Stimulated activated CD4-positive, alpha-beta T cell treated with anti-CD3 and anti-CD28 coated beads, TNF-alpha, amount 100 ng/mL, for 1 hour (primary cell): Measurements from ENCODE around the gene WDR43.

Experiments used
- DNase-seq, 3 donors: peaks; one replicate each; pipeline ENCODE4 v3.0.0-alpha.2; 2020; ENCODE audit warnings: low read depth in 3 of 3, low spot score in 1 of 3

Gene WDR43, protein sequence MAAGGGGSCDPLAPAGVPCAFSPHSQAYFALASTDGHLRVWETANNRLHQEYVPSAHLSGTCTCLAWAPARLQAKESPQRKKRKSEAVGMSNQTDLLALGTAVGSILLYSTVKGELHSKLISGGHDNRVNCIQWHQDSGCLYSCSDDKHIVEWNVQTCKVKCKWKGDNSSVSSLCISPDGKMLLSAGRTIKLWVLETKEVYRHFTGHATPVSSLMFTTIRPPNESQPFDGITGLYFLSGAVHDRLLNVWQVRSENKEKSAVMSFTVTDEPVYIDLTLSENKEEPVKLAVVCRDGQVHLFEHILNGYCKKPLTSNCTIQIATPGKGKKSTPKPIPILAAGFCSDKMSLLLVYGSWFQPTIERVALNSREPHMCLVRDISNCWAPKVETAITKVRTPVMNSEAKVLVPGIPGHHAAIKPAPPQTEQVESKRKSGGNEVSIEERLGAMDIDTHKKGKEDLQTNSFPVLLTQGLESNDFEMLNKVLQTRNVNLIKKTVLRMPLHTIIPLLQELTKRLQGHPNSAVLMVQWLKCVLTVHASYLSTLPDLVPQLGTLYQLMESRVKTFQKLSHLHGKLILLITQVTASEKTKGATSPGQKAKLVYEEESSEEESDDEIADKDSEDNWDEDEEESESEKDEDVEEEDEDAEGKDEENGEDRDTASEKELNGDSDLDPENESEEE

DNA sequence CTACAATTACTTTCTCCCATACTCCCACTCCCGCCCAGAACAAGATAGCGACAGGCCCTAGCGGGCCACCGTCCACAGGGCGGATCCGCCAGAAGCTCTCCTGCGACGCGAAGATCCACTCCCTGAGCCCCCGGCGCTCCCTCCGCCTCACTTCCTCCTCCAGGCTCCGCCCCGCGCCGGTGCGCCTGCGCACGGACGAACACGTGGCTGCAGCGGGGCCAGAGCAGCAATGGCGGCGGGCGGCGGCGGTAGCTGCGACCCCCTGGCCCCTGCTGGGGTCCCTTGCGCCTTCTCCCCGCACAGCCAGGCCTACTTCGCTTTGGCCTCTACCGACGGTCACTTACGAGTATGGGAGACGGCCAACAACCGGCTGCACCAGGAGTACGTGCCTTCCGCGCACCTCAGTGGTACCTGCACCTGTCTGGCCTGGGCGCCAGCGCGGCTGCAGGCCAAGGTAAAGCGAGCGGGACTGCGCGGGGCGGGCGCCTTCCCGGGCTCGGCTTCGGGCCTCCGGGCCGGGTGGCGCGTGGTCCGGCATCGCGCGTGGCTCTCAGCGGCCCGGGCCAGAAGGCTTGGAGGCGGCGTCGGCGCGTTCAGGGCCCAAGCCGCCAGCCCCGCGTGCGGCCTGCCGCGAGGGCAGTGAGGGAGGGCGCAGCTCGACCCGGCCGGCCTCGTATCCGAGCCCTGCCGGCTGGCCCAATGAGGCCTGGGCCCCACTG is at the start of gene WDR43:
WDR43 (plus strand) TSS at position 198 of the 719 bp plus-strand sequence; CDS start at position 230, 32 bp downstream.
- peak; percentile 95 to 97 (median 95) for DNase-seq

DNA sequence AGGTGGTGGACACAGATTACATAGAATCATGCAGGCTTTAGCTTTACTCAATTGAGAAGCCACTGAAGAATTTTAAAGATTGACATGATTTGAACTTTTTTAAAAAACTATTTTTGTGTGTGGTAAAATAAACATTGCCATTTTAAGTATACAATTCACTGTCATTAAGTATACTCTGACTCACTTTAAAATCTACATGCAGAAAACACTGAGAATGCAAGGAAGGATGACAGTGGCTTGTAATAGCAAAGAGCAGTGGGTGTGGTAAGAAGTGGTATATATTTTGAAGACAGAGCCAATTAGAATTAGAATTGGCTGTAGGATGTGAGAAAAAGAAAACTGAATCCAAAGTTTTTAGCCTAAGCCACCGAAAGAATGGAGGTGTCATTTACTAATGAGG is 39.3 kb upstream of the WDR43 start:
- no peak for DNase-seq

DNA sequence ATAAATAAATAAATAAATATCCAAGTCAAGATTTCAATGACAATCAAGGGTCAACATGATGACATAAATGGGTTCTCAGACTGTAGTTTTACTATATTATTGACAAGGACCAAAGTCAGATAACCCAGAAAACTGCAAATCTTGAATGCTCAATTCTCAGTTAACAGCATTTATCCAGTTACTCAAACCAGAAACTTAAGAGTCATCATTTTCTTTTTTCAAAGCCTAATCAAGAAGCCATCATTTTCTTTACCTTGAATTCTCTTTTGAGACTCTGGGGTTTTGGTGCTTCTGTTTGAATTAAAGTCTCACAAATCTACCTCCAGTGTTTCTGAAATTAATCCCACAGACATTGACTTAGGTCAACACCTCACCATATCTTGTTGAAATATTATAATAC is 38.5 kb upstream of the WDR43 start:
- DNase-seq: no peak

DNA sequence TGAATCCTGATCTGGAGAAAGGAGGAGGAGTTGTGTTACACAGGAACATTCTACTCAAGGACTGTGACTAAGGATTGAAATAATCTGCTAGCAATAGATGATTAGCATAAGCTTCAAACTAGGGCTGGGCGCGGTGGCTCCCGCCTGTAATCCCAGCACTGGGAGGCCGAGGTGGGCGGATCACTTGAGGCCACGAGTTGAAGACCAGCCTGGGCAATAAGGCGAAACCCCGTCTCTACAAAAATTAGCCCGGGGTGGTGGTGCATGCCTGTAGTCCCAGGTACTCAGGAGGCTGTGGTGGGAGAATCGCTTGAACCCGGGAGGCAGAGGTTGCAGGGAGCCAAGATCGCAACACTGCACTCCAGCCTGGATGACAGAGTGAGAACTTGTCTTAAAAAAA is 25.9 kb upstream of the WDR43 start:
- DNase-seq: no peak

DNA sequence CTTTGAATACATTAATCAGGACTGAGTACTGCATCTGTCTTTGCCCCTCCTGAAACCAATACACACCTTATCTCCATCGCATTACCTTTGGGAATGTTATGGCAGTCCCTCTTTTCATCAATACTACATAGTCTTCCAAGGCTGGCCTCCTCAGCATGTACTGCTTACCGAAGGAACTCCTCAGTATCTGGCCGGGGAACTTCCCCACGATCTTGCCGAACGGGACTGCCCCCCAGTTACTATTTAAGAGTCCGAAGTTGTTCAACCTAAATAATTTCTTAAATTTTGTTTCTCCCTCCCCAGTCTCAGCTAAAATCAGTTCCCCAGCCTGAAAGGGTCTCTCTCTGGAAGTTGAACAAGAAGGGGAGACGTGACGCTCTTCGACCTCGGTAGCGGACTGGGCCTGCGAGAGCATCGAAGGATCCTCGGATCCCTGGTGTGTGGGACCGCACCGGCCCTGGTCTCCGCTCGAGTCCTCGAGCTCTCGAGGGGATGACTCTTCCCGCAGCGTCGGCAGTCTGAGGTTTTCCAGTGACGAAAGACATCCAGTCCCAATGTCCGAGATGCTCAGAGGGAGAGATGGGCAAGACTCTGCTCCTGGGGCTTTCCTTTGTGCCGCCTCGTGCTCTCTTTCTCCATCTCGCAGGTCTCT is 24.8 kb upstream of the WDR43 start:
- DNase-seq: no peak

DNA sequence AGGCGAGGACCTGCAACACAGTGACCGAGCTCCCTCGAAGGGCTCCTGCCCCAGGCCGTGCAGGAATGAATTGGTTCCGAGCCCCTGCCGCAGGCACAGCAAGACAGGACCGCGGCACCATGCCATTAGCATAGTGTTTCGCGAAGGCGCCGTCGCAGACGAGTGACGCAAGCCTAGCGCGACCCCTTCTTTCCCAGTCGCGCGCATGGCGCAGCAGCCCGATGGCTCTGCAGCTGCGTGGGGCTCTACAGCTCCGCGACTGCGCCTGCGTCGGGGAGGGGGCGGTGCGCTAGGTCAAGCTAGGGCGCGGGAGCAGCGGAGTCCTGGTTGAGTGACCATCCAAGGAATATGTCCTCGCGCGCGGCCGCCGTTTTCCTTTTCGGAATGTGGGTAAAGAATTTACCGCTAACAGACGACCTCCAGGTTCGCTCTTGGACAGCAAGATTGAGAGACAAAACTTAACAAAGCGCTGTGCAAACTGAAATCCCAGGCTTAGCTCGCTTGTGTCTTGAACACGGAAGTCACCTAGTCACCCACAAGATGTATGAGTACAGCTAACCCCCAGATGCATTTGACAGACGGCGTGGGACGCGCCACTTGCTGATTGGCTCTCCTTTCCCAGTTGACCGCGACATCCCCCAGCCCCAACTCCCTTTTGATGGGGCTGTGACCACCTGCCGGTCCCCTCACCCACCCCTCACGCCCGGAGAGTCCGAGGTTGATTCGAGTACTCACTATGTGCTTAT is 24.1 kb upstream of the WDR43 start, which contains the start of gene TRMT61B:
TRMT61B (minus strand) TSS at position 164 of the 746 bp plus-strand sequence; CDS start at position 132, 32 bp downstream.
- DNase-seq: peak; percentile 86 to 96 (median 90)

DNA sequence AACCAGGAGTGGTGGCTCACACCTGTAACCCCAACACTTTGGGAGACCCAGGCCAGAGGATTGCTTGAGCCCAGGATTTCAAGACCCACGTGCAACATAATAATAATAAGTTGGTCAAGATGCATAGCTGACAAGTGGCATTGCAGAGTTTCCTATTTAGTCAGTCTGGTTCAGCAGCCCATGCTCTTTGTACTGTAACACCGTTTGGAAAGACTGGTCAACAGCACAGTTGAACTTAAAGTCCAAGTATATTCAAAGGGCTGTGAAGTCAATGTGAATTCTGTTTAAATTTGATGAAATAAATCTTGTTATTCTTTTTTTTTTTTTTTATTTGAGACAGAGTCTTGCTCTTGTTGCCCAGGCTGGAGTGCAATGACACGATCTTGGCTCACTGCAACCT is 22.8 kb upstream of the WDR43 start:
- DNase-seq: no peak

DNA sequence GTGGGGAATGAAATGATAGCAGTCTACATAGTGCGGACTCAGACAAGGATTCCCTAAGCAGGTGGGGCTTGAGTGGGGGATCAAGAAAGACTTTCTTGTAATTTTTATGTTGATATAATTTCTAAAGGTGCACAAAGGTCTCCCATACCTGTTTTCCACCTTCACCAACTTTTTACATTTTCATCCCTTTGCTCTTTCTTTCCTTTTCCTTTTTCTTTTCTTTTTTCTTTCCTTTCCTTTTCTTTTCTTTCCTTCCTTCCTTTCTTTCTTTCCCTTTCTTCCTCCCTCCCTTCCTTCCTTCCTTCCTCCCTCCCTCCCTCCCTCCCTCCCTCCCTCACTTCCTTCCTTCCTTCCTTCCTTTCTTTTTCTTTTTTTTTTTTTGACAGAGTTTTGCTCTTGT is 14.3 kb upstream of the WDR43 start:
- DNase-seq: no peak

DNA sequence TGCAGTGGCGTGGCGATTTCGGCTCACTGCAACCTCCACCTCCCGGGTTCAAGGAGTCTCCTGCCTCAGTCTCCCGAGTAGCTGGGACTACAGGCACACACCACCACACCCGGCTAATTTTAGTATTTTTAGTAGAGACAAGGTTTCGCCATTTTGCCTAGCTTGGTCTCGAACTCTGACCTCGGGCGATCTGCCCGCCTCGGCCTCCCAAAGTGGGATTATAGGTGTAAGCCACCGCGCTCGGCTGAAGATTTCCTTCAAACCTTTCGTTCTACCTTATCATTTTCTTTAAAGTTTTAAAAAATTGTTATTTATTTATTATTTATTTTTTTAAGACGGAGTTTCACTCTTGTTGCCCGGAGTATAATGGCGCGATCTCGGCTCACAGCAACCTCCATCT is 979 bp upstream of the WDR43 start:
- DNase-seq: no peak

DNA sequence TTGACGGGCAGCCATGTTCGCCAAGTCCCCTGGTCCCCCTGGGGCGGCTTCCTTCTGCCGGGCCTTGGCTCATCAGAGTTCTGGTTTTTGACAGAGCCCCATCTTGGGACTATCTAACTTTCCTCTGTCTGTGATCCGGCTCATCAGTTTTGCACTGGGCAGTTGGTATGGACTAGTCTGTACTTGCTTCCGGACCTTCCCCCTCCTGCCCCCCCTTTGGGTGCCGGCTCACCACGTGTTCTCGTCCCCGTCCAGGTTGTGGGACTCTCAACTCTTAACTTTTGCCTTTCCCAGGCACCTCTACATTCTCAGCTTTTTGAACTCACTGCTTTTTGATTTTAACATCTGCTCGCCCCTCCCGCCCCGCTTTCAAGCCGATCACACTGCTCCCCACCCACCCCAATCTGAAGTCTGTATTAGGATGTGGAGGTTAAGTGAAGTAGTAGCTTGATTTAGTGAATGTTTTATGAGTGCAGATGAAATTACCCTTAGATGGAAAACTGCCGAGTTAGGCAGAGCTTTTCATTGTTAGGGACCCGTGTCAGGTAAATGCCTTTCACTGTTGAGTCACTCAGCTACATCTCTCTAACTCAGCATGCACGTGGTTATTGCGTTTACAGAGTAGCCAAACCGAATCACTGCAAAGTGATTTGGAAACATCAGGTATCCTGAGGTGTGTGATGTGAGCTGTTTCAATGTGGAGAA is 874 bp downstream of the WDR43 start:
- DNase-seq: peak in 1 of 3 donors; percentile 34

DNA sequence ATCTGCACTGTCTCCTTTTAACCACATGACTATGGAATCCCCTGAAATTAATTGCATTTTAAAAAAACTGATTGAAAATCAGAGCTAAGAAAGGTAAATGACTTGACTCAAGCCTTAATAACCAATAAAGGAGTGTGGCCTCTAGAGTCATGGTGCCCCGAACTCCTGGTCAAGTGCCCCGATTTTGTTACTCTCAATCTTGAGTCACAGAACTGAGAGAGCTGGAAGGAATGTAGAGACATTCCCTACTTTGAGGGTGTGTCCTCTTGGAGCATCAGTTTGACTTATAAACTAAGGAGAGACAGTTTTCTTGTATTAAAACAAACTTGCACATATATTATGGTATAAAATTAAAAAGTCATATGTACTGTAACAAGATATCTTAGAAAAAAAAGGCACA is 2.4 kb downstream of the WDR43 start:
- no peak for DNase-seq

DNA sequence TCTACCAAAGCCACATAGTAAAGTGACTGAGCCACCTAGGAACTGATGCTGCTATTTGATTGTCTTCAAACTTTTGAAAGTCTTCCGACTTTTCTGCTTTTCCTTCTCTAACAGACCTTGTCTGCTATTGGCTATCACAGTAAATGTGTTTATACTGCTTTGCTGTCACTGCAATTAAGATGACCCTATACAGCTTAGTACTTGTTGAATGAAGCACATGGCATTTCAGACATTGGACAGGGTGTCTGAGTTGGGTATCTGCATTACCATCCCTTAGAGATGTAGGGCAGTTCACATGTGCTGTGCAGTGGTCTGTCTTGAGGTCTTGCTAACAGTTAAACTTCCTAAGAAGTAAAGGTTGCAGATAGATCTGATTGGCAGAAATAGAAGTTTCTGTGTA is 3.6 kb downstream of the WDR43 start:
- no peak for DNase-seq

DNA sequence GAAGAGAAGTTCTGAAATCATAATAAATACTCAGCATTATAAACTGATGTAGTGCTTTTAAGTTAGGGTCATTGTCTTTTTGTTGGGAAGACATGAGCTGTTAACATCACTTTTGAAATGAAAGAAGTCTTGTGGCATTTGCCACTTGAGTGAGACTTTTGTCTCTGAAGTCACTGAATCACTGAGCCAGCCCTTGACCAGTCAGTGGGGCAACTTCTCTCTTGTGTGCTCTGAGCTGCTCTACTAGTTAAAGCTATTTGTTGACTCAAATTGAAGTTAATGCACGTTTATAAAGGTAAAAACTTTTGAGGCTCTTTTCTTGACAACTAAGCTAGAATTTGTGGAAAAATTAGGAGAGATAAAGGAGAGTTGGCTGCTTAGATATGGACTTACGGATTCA is 6.7 kb downstream of the WDR43 start:
- DNase-seq: no peak

DNA sequence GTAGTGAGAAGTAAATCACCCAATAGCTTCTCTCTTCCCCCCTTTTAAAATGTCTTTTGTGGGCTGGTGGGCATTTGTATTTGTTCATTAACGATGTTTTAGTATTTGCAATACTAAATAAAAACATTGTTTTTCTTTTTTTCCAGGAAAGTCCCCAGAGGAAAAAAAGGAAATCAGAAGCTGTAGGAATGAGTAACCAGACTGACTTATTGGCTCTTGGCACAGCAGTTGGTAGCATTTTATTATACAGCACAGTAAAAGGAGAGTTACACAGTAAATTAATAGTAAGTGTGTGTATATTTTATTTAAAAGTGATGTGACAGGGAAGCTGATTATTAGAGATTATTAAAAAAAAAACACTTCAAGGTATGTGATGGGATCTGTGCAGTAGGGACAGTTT is 7.4 kb downstream of the WDR43 start:
- DNase-seq: no peak

DNA sequence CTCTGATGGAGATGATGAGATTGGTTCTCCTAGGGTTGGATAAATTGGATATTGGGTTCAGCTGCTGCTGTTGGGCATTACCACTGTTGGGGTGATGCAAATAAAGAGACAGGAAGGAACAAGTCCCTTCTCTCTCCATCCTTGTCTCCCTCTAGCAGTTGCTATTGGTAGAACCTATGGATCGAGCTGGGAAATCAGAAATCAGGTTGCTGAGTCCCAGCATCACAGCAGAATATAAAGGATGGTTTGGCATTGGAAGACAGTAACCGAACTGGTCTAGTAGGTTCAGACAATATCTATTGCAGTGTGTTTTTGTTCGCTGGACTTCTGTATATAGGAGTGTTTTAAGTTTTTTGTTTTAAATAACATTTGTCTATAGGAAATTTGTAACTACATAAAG is 8.1 kb downstream of the WDR43 start:
- DNase-seq: no peak

DNA sequence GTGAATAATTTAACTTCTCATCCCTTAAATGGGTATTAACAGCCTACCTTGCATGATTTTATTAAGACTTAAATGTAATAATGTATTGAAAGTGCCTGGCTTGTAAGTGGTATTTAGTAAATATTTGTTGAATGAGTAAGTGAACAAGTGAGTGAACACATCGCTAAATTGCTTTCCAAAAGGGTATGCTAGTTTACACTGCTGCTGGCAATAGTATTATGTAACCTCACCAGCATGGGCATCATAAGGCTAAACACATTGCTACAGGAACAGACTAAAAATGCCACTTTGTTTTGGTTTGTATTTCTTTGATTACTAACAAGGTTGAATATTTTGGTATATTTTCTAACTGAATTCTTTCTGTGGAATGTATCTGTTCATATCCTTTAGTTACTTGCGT is 9.8 kb downstream of the WDR43 start:
- no peak for DNase-seq

DNA sequence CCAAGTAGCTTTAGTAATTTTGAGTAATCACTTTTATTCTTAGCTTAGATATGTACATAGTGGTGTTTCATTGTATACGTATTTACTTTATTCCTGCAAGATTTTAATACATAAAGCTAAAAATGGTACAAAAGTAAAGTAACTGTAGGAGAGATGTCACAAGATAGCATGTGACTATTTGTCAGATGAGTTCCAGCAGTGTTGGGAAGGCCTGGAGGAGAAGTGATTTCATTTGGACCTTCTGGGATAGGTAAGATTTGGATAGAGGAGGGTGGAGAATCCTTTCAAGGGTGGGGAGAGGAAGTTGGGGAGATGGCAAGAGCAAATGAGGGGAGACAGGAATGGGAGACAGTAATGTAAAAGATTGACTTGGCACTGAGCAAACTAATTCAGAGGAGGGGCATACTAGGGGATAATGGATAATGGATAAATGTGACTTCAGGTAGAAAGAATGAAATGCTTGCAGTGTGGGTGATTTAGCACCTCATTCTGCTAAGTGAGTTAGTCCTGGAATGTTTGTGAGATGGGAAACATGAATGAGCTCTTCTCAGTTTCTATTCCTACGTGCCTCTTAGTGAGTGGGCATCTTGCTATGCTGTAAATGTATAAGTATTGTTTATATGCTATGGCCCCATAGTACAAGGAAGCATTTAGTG is 10.5 kb downstream of the WDR43 start:
- DNase-seq: no peak

DNA sequence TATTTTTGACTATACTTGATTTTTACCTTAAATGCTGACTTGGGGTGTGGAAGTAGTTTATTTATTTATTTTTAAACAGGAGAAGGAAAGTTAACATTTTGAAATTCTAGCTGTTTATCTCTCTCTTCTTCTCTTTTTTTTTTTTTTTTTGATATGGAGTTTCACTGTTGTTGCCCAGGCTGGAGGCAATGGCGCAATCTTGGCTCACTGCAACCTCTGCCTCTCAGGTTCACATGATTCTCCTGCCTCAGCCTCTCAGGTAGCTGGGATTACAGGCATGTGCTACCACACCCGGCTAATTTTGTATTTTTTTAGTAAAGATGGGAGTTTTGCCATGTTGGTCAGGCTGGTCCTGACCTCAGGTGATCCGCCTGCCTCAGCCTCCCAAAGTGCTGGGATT is 11.1 kb downstream of the WDR43 start:
- DNase-seq: no peak

DNA sequence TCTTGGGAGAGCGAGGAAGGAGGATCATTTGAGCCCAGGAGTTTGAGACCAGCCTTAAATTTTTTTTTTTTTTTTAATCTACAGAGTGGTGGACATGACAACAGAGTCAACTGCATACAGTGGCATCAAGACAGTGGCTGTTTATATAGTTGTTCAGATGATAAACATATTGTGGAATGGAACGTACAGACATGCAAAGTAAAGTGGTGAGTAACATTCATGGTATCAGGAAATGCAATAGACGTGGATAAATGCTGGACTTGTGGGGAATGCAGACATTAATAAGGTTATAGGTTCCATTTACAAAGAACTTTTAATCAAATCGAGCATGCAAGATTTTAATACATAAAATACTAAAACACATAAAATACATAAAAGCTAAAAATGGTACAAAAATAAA is 11.9 kb downstream of the WDR43 start:
- no peak for DNase-seq

DNA sequence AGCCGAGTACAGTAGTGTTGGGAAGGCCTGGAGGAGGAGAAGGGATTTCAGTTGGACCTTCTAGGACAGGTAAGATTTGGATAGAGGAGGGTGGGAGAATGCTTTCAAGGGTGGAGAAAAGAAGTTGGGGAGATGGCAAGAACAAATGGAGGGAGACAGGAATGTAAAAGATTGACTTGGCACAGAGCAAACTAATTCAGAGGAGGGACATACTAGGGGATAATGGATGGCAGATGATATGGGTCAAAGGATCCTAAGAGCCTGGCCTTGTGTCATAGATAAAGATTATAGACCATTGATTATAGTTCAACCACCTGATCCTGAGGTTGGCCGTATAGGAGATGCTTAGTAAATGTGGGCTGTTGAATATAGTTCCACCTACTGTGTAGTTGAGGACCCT is 12.4 kb downstream of the WDR43 start:
- no peak for DNase-seq
